Raji (cell line): ENCODE measurements around the gene VWA3B.

Experiments
- POLR2A ChIP-seq: IDR thresholded peaks from 2 replicates; pipeline ENCODE4 v1.6.1; 2011; ENCODE audit warnings: low read depth, low read length, control low read depth; ENCODE audit not compliant: insufficient read depth

Gene VWA3B

DNA sequence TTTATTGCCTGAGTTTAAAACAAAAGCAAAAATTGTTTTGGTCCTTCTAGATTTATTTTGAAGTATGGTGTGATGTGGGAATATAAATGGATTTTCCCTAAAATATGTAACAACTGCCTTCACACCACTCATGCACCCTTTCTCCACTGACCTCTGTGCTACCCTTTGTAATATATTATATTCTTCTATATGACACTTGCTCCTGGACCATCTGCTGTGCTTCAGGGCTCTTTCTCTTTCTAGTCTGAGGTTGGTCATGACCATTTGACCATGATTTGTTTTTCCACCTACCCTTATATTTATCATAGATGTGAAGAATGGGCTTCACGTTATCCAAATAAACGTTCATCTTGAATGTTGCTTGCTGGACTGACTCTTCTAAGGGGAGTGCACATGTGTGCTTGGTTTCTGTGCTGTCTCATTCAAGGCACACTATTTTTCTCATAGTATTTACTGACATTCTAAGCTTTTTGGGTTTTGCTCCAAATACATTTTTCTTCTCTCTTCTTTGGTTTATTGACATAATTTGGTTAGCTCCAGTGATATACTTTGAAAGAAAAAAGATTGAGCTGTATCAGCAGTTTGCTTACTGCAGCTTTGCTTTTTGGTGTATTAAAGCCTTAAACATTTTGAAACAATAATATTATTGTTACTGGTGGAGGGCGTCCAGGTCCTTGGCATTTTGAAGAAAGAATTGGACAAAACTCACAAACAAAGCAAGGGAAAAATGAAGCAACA lies 61.8 kb downstream of the VWA3B start:
- TF ChIP-seq POLR2A = no peak

DNA sequence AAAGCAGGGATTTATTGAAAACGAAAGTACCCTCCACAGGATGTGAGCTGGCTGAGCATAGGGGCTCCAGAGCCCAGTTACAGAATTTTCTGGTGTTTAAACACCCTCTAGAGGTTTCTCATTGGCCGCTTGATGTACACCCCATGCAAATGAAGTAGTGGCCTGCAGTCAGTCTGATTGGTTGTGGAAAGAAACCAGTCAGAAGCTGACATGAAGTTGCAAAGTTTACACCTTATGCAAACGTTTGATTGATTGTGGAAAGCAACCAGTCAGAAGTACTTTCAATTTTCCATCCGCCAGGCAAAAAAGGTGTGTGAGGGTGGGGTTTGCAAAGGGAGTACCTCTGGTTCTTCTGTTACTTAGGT lies 62.3 kb downstream of the VWA3B start:
- no peak for TF ChIP-seq POLR2A

DNA sequence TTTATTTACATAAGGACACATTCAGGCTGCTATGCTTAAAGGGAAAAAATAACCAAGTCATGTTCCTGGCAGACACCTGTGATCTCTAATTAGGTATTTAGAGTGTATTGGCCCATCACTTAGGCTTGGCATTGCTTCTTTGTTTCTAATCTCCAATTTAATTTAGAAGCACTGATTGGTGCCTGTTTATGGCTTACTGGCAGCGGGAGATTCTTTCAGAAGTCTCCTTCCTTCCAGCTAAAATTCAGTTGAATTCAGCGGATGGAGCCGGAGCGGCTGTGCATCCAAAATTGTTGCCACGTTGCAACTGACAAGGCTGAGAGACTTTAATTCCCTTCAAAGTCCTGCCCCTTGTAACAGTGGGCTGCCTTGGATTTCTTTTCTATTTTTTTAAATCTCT lies 66.5 kb downstream of the VWA3B start:
- TF ChIP-seq POLR2A = no peak

DNA sequence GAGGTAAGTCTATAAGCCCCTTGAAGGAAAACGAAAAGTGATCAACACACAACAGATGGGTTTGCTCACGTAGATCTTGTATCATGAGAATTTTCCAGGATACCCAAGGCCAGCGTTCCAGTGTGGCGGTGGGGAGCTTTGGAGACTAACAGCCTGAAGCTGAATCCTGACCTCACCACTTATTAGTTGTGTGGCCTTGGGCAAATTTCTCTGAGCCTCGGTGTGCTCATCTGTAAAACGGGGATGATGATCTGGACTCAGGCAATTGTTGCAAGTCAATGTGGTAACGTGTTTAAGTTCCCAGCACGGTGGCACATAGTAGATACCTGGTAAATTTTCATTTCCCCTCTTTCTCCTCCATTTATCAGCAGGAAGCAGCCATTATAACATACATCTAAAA lies 68.3 kb downstream of the VWA3B start:
- no peak for TF ChIP-seq POLR2A

DNA sequence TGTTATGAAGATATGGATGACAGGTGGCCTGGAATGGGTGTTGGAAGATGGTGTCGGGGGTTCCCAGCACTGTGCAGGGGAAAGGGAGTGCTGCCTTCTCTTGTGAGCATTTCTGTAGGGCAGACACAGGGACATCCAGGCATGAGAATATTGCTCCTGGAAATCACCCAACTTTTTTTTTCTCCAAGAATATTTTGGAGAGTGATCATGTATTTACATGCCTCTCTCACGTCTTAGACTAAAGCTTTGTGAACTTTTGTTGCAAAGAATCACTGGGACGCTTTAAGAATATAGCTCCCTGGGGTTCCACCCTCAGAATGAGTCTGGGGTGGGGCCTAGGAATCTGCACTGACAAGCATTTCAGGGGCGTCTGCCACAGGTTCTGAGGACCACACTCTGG lies 68.7 kb downstream of the VWA3B start:
- no peak for TF ChIP-seq POLR2A

DNA sequence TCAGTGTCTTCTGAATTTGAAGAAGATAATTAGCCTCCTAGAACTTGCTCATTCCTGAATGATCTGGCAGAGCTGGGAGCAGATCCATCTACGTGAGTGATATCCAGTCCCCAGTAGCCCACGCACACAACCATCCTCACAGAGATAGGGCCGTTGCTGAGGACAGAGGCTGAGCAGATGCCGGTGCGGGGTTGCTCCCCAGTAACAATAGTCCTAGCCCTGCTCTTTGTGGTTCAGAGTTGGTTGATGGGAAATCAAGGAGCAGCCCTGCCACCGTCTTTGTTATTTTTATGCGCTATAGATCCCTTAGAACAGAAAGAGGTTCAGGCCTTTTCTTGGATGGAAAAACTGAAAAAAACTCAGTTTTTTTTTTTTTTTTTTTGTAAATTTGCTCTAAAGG lies 69.3 kb downstream of the VWA3B start:
- TF ChIP-seq POLR2A = no peak

DNA sequence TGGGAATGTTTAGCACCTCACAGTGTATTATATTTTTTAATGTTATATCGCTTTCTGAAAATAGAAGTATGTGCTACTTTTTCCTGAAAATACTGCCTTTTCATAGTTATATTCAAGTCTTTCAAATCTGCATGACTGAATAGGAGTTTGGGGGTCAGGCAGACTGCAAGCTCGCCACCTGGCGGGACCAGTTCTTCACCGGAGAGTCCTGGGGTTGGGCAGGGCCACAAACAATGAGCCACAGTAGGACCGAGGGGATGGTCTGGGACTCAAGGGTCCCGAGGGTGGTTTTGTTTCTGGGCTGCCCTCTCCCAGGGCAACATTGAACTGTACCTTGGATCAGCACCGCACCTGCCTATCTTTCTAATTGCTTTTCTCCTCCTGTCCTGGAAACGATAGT lies 70.6 kb downstream of the VWA3B start:
- TF ChIP-seq POLR2A = no peak

DNA sequence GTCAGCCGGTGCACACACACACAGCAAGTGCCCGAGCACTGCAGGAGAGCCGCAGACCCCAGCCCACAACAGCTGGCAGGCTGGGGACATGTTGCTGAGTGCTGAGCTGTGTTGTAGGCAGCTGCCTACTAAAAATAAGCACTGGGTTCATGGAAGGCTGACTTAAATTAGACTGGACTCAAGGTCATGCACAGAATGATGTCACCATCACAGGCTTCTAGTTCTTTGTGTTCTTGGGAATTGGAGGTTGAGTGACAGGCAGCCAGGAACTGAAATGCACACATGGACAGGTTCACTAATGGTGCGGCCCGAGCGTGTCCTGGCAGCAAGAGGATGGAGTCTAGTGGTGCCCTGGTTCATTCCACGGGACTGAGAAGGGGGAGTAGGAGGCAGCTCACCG lies 71.3 kb downstream of the VWA3B start:
- no peak for TF ChIP-seq POLR2A

DNA sequence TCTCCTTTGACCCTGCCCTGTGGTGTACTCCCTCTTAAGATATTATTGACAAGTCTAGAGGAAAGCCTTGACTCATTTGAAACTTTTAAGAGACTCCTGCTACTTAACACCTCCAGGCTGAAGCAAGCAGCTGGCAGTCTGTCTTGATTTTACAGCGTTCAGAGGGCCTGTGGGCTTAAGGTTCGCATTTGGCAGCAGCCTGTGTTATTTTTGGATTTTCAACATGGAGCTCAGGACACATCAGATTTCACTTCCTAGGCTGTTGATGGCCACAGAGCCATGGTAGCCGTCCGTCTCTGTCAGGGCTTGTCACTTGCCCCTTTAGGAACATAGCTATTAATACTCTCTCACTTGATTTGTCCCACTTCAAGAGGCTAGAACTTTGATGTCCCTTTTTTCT lies 73.6 kb downstream of the VWA3B start:
- TF ChIP-seq POLR2A = no peak

DNA sequence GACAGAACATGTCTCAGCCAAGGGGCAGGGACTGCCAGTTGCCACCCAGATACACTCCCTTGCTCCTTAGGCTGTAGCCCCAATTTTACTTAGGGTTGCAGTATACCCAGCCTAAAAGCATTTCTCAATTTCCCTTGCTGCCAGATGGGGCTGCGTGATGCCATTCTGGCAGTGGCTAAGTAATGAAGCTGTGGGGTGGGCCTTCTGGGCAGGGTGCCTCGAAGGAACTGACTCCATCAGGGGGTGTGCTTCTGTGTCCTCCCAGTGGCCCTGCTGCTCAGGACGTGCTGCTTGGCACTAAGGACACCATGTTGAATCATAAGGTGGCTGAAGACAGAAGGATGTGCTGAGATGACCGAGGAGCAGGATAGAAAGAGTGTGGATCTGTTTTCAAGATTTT lies 74.2 kb downstream of the VWA3B start:
- no peak for TF ChIP-seq POLR2A

DNA sequence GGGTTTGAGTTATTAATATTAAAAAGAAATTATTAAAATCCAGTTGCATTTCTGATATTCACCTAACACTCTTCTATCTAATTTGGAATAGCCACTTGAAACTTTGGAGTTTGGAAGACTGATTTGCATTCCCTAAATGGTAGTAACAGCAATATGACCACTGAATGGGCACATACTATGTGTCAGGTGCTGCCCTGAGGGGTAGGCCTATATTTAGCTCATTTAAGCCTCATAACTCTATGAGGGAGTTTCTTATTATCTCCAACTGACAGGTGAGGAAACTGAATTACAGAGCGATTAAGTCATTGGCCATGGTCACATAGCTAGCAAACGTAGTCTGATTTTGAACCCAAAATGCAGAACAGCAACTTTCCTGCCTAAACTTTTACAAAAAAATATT lies 77.3 kb downstream of the VWA3B start:
- no peak for TF ChIP-seq POLR2A

DNA sequence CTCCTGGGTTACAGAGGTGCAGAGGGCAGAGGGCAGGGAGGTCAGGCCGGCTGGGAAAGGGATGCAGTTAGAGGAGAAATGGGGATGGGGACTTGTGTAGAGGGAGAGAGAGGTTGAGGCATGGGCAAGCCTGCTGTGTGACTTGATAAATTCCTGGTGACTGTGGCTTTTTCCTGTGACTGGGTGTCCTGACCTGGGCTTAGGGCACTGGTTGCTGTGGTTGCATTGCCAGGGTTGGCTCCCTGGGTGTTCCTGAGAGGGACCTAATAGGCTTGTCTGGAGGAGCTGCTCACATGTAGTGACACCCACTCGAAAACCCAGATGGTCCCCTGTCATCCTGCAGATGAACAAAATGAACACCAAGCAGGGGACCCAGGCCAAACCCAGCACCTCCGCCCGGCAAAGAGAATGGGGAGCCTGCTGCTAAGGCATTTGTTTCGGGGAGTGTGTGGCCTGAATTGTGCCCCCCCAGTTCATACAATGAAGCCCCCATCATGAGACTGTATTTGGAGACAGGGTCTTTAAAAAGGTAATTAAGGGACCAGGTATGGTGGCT lies 78.6 kb downstream of the VWA3B start:
- TF ChIP-seq POLR2A = no peak

DNA sequence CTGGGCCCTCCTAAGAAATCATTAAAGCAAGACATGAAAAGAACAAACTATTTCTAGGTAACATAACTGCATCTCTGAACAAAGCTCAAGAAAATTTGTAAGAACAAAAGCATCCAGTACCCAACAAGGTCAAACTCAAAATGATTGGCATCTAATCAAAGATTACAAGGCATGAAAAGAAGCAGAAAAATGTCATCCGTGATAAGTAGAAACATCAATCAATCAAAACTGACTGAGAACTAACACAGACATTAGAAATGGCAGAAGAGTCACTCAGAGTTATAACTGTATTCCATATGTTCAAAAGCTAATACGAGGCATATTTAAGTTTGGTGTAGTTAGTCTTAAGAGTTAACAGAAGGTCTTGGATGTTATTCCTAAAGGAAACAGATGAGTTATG lies 80.9 kb downstream of the VWA3B start:
- TF ChIP-seq POLR2A = no peak

DNA sequence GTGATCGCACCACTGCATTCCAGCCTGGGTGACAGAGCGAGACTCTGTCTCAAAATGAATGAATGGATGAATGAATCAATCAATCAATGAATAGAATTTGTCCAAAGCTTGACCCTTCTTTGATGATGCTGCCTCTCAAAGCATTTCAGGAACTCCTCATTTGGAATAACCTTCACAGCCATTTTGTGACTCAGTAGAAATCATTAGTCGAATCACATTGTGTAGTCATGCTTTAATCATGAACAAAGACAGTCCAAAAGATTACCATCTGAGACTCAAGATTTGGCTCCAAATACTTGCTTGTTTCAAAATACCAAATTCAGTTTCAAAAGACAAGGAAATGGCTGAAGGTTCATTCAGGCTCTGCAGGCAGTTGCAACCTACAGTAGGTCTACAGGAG lies 83.1 kb downstream of the VWA3B start:
- TF ChIP-seq POLR2A = no peak

DNA sequence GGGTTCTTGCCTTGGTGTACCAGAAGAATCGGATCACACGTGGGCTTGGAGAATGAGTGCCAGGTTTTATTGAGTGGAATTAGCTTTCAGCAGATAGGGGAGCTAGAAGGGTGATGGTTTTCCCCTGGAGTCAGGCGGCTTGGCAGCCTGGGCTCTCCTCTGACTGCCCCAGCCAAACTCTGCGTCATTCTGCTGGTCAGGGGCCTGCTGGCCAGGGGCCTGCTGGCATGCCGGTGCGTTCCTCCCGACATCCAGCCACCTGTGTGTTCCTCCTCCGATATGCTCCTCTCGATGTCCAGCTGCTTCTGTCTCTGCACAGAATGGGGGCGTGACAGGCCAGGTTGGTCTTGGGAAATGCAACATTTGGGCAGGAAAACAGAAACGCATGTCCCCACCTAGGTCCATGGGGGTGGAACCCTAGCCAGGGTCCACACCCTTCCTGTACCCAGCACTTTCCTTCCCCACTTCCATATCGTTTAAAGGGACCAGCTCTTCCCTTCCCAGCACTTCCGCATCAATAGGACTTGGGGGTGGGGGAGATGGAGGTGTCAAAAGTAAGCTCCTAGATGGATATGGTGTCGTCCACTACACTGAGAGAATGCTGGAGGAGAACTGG lies 85.3 kb downstream of the VWA3B start:
- no peak for TF ChIP-seq POLR2A

DNA sequence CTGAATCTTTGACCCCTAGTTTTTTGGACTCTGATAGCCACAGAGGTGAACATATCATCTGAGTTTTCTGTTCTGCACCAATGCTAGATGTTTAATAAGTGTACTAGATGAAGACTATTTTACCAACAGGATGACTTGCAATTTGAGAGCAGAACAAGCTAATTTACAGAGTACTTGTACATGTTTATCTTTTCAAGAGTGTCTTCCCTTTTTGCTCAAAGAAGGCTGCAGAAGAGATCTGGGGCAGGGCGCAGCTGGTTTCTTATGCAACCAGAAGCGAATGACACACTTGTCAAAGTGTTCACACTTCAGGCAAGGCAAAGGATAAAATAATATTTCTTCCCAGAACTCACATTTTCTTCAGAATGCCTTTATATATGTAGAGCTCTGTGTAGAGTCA lies 86.0 kb downstream of the VWA3B start:
- TF ChIP-seq POLR2A = no peak

DNA sequence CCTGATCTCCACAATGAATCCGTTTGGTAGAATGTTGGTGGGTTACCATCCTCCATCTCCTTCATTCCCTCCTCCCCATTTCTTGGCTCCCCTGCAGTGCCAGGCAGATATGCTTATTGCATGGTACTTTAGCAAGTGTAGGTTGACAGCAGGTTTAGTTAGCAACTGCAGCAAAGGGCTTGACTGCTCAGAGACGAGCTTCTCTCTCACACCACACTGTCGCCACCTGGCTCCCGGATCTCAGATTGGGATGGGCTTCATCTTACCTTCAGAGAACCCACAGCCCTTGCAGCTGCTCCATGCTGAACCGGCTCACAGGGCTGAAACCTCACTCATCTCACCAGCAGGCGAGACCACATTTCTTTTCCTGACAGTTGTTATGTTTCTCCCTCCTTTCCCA lies 88.8 kb downstream of the VWA3B start:
- TF ChIP-seq POLR2A = no peak

DNA sequence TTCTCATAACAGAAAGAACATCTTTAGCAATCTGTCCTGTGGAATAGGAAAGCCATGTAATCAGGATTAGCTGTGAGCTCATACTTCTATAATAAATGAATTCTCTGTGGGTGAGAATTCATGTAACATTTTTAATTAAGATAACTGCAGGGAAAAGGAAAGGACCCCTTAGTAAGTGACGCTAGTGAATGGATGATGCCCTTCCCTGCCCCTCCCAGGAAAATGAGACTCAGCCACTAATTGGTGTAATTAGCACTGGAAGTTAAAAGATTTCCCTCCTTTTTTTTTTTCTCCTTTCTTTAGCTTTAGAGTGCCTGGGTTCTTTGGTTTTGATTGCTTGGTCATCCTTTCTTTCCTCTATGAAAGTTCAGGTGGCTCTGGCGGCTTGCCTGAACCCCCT lies 90.3 kb downstream of the VWA3B start:
- no peak for TF ChIP-seq POLR2A

DNA sequence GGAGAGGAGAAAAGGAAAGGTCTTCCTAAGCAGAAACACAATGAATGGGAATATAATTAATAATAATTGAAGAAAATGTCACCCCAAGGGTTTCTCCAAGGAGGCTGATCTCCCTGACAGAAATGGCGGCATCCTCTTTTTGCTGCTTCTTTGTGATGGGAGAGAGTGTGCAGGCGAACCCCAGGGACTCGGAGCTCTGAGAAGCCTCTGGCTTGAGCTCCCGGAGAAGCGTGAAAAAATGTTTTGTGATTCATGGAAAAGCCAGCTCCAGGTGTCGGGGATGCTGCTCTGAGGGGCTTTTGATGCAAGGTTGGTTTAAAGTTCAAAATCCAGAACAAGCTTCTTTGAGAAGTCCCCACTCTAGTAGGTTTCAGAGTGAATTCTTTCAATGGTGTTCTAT lies 91.0 kb downstream of the VWA3B start:
- TF ChIP-seq POLR2A = no peak
